Urinary bladder (tissue), 4 donors: ENCODE results near the gene ZDHHC4. TPM values are rescaled to one million over a fixed set of nuclear protein-coding genes. Genes with fewer than 3 reads are reported as not detected.
A peak's percentile ranks its signal among the peaks of the same experiment; 100 is the strongest.

Source experiments
- DNase-seq: peaks from one replicate; pipeline ENCODE4 v3.0.0-alpha.2; 2015; ENCODE audit errors: extremely low spot score
- H3K27ac ChIP-seq: one replicate; pipeline ENCODE4 v1.5.1; 2013; ENCODE audit warnings: low read depth, mild to moderate bottlenecking, moderate library complexity
- H3K36me3 ChIP-seq: one replicate; pipeline ENCODE4 v1.6.1; 2013; ENCODE audit warnings: mild to moderate bottlenecking, moderate library complexity; ENCODE audit not compliant: insufficient read depth
- H3K4me1 ChIP-seq: one replicate; pipeline ENCODE4 v1.6.1; 2013; ENCODE audit warnings: mild to moderate bottlenecking, moderate library complexity; ENCODE audit not compliant: insufficient read depth
- H3K4me3 ChIP-seq: one replicate; pipeline ENCODE4 v1.5.1; 2013; ENCODE audit warnings: low read depth, low read length
- WGBS: extraction: QIAGEN DNeasy Blood & Tissue Kit; methylation state at CpG from one replicate; pipeline ENCODE4 v1.1.7; 2013; 5-methylcytosine and 5-hydroxymethylcytosine counted together
- polyA plus RNA-seq: library from polyadenylated mRNA; stranded (reverse); fragments of 200-250 nt; gene quantifications from one replicate; pipeline ENCODE4 v1.2.3, GENCODE V29; 2013
- total RNA-seq: library from RNA; depleted of rRNA; stranded (reverse); fragments of >200 nt; gene quantifications from one replicate; pipeline ENCODE4 v1.2.3, GENCODE V29; 2014
- donor health status: healthy with polysubstance abuse.
- donor health status: healthy.

Gene ZDHHC4
- total and polyA plus RNA-seq, 2 donors, result 52.0 to 54.6 TPM

- WGBS, result 92% methylated on average over 36 of the region's 36 CpGs
- Histone ChIP-seq H3K4me1 (no peaks in the 10 kb centered on the region), H3K36me3 (peaks cover 3% of the 10 kb centered on the region), H3K27ac (no peak overlapping the region), H3K4me3 (no peak overlapping the region)
- no peak for DNase-seq
Observed at GRCh38 chr7:6606866-6607583, 29.8 kb downstream of the ZDHHC4 start.

- no peak overlapping the region for H3K27ac ChIP-seq
- 94% methylated on average over 38 of the region's 38 CpGs for WGBS
- peaks cover 3% of the 10 kb centered on the region for H3K36me3 ChIP-seq
- no peak overlapping the region for H3K4me3 ChIP-seq
- H3K4me1 ChIP-seq, result no peaks in the 10 kb centered on the region
- no peak for DNase-seq
Observed at GRCh38 chr7:6607651-6608051, 30.4 kb downstream of the ZDHHC4 start.

- Histone ChIP-seq H3K4me3 (no peak overlapping the region), H3K27ac (no peak overlapping the region), H3K36me3 (peaks cover 3% of the 10 kb centered on the region), H3K4me1 (no peaks in the 10 kb centered on the region)
- WGBS, result 87% methylated on average over 27 of the region's 27 CpGs
- no peak for DNase-seq
Observed at GRCh38 chr7:6608081-6608480, 30.8 kb downstream of the ZDHHC4 start.

GRCh38 chr7:6608794-6609193 lies 31.5 kb downstream of the ZDHHC4 start:
- no peak for DNase-seq
- peaks cover 3% of the 10 kb centered on the region for H3K36me3 ChIP-seq
- H3K4me3 ChIP-seq, result no peak overlapping the region
- WGBS, result 93% methylated on average over 12 of the region's 12 CpGs
- no peak overlapping the region for H3K27ac ChIP-seq
- no peaks in the 10 kb centered on the region for H3K4me1 ChIP-seq

- no peak for DNase-seq
- Histone ChIP-seq H3K4me3 (no peak overlapping the region), H3K27ac (no peak overlapping the region), H3K4me1 (peaks cover 3% of the 10 kb centered on the region), H3K36me3 (no peaks in the 10 kb centered on the region)
- 74% methylated on average over 7 of the region's 7 CpGs for WGBS
Observed at GRCh38 chr7:6612819-6613218, 35.6 kb downstream of the ZDHHC4 start.

- no peak for DNase-seq
- no peak overlapping the region for H3K27ac ChIP-seq
- 31% methylated on average over 2 of the region's 2 CpGs for WGBS
- peaks cover 3% of the 10 kb centered on the region for H3K4me1 ChIP-seq
- no peak overlapping the region for H3K4me3 ChIP-seq
- H3K36me3 ChIP-seq, result no peaks in the 10 kb centered on the region
Observed at GRCh38 chr7:6613706-6614105, 36.5 kb downstream of the ZDHHC4 start.

GRCh38 chr7:6614953-6615722 lies 37.9 kb downstream of the ZDHHC4 start, which contains the start of gene ZNF853:
Gene ZNF853, plus strand, starts transcription at chr7:6615610. Its CDS starts 565 bp downstream, at chr7:6616175.
- H3K4me1 ChIP-seq, result peaks cover 3% of the 10 kb centered on the region
- peak within 1 kb of the TSS; percentile 84 for H3K4me3 ChIP-seq
- 3% methylated on average over 91 of the region's 91 CpGs for WGBS
- H3K36me3 ChIP-seq, result no peaks in the 10 kb centered on the region
- no peak within 1 kb of the TSS for H3K27ac ChIP-seq
- no peak for DNase-seq

- Histone ChIP-seq H3K27ac (no peak overlapping the region), H3K4me3 (peak overlapping the region; percentile 84), H3K36me3 (no peaks in the 10 kb centered on the region), H3K4me1 (peaks cover 3% of the 10 kb centered on the region)
- WGBS, result 10% methylated on average over 62 of the region's 63 CpGs
- no peak for DNase-seq
Observed at GRCh38 chr7:6615723-6616555, 38.7 kb downstream of the ZDHHC4 start.

- H3K27ac ChIP-seq, result no peak overlapping the region
- H3K36me3 ChIP-seq, result no peaks in the 10 kb centered on the region
- peaks cover 3% of the 10 kb centered on the region for H3K4me1 ChIP-seq
- 88% methylated on average over 20 of the region's 20 CpGs for WGBS
- no peak for DNase-seq
- no peak overlapping the region for H3K4me3 ChIP-seq
Observed at GRCh38 chr7:6616854-6617643, 39.8 kb downstream of the ZDHHC4 start.

- H3K4me1 ChIP-seq, result peaks cover 3% of the 10 kb centered on the region
- DNase-seq, result no peak
- peaks cover 2% of the 10 kb centered on the region for H3K36me3 ChIP-seq
- H3K4me3 ChIP-seq, result no peak overlapping the region
- no peak overlapping the region for H3K27ac ChIP-seq
- WGBS, result 75% methylated on average over 4 of the region's 4 CpGs
Observed at GRCh38 chr7:6618621-6619020, 41.4 kb downstream of the ZDHHC4 start.

GRCh38 chr7:6619961-6620360 lies 42.7 kb downstream of the ZDHHC4 start:
- Histone ChIP-seq H3K4me1 (peaks cover 3% of the 10 kb centered on the region), H3K27ac (no peak overlapping the region), H3K4me3 (no peak overlapping the region), H3K36me3 (peaks cover 2% of the 10 kb centered on the region)
- DNase-seq, result no peak
- 82% methylated on average over 3 of the region's 3 CpGs for WGBS

- peaks cover 2% of the 10 kb centered on the region for H3K36me3 ChIP-seq
- WGBS, result 88% methylated on average over 20 of the region's 20 CpGs
Observed at GRCh38 chr7:6621195-6622133, 44.2 kb downstream of the ZDHHC4 start.

More at GRCh38 chr7:6621195-6622133, 44.2 kb downstream of the ZDHHC4 start:
- no peak overlapping the region for H3K27ac ChIP-seq
- DNase-seq, result no peak
- H3K4me3 ChIP-seq, result no peak overlapping the region
- no peaks in the 10 kb centered on the region for H3K4me1 ChIP-seq
